ENCODE results near the gene ITIH1. TPM values are rescaled to one million over a fixed set of nuclear protein-coding genes. Genes with fewer than 3 reads are reported as not detected.

ITIH1 gene
- total RNA-seq, 1 experiment from 2014 or later = not detected

- H3K27me3 ChIP-seq (ENCODE audit: insufficient read depth, low read length) = no peaks in the 10 kb centered on the region; the same call in 1 of the 2 replicates
- no peak overlapping the region for H4K8ac ChIP-seq (replicated peaks; ENCODE audit: insufficient read length, low read depth, low read length)
- no peaks in the 10 kb centered on the region for H3K23me2 ChIP-seq (ENCODE audit: insufficient read length, low read depth, low read length, poor library complexity, severe bottlenecking)
- H3K4me2 ChIP-seq (ENCODE audit: insufficient read depth, insufficient read length, low read length) = no peak overlapping the region
- Mint-ChIP-seq H3K27ac (peak overlapping the region in 1 of 3 experiments; percentile 40; a peak in 1 of 7 replicates), H3K9me3 (no peaks in the 10 kb centered on the region), H3K27me3 (ENCODE audit: low read depth) (no peaks in the 10 kb centered on the region; the same call in 1 of the 2 replicates), H3K36me3 (ENCODE audit: insufficient read depth in 1 of 3, low read depth in 3 of 3) (no peaks in the 10 kb centered on the region; a peak in 2 of 7 replicates), H3K4me1 (peaks cover 8 to 15% of the 10 kb centered on the region in 2 experiments), H3K4me3 (no peak overlapping the region)
- DNase-seq = no peak
- no peak overlapping the region for H4K5ac ChIP-seq (ENCODE audit: insufficient read length, low read depth, low read length)
- H3K4ac ChIP-seq (ENCODE audit: low read depth, low read length) = no peak overlapping the region
- WGBS (ENCODE audit: extremely low coverage, insufficient read length, low lambda C conversion rate) = no CpG with 5 or more reads among the region's 10 CpGs
- no peak overlapping the region for H3K27ac ChIP-seq (ENCODE audit: insufficient read length, low read depth, low read length)
- no peak overlapping the region for H3K9ac ChIP-seq (ENCODE audit: extremely low read depth, insufficient read length, low read length)
- TF ChIP-seq, protein P1, sequence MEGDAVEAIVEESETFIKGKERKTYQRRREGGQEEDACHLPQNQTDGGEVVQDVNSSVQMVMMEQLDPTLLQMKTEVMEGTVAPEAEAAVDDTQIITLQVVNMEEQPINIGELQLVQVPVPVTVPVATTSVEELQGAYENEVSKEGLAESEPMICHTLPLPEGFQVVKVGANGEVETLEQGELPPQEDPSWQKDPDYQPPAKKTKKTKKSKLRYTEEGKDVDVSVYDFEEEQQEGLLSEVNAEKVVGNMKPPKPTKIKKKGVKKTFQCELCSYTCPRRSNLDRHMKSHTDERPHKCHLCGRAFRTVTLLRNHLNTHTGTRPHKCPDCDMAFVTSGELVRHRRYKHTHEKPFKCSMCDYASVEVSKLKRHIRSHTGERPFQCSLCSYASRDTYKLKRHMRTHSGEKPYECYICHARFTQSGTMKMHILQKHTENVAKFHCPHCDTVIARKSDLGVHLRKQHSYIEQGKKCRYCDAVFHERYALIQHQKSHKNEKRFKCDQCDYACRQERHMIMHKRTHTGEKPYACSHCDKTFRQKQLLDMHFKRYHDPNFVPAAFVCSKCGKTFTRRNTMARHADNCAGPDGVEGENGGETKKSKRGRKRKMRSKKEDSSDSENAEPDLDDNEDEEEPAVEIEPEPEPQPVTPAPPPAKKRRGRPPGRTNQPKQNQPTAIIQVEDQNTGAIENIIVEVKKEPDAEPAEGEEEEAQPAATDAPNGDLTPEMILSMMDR (conservative IDR thresholded peaks at IDR 0.05) = peak; percentile 48; the same call in 2 of the 3 replicates
- H3K4me1 ChIP-seq (ENCODE audit: insufficient read depth, low read length) = no peaks in the 10 kb centered on the region
- H2BK120ac ChIP-seq (ENCODE audit: low read depth, low read length, poor library complexity, severe bottlenecking) = no peak overlapping the region
- H2BK15ac ChIP-seq (ENCODE audit: low read depth, low read length) = no peak overlapping the region
- no peak overlapping the region for H2BK5ac ChIP-seq (ENCODE audit: insufficient read length, low read length)
- H3K79me2 ChIP-seq (ENCODE audit: insufficient read depth, low read length) = no peaks in the 10 kb centered on the region
- no peak overlapping the region for H2AK5ac ChIP-seq (ENCODE audit: insufficient read length, low read length)
- H3T11ph ChIP-seq (ENCODE audit: low read length) = no peak overlapping the region
- H2BK20ac ChIP-seq (ENCODE audit: low read depth, low read length, poor library complexity, severe bottlenecking) = no peak overlapping the region
- no peaks in the 10 kb centered on the region for H4K20me1 ChIP-seq (ENCODE audit: control insufficient read depth, insufficient read depth, insufficient read length)
- H2AFZ ChIP-seq (ENCODE audit: low read length) = no peak overlapping the region
- H2BK12ac ChIP-seq (ENCODE audit: insufficient read length, low read depth, low read length) = no peak overlapping the region
- no peak overlapping the region for H3K23ac ChIP-seq (ENCODE audit: insufficient read length, low read depth, low read length)
- no peak overlapping the region for H3K14ac ChIP-seq (ENCODE audit: insufficient read depth, low read length)
- no peaks in the 10 kb centered on the region for H3K9me3 ChIP-seq (ENCODE audit: control insufficient read depth, low read depth, low read length)
- no peak overlapping the region for H3K56ac ChIP-seq (ENCODE audit: insufficient read length, low read depth, low read length)
- H4K91ac ChIP-seq (ENCODE audit: insufficient read length, low read depth, low read length) = no peak overlapping the region
- H3K79me1 ChIP-seq (ENCODE audit: insufficient read depth, low read depth, low read length, poor library complexity, severe bottlenecking) = no peaks in the 10 kb centered on the region
- no peak overlapping the region for H3K18ac ChIP-seq (ENCODE audit: insufficient read length, low read depth, low read length)
These were observed 50.5 kb downstream of the ITIH1 start for GRCh38 chr3:52827866-52828376.
